LNCAP (cell line): ENCODE data around the gene ABHD16A.

Source experiments
- CTCF ChIP-seq: fragments of 450-650 bp; IDR thresholded peaks from 2 replicates; pipeline ENCODE4 v1.5.1; 2017; ENCODE audit warnings: mild to moderate bottlenecking

The ABHD16A gene

GRCh38 chr6:31645325-31645724 lies 57.8 kb downstream of the ABHD16A start:
- no peak for TF ChIP-seq CTCF

- no peak for TF ChIP-seq CTCF
These were observed 59.2 kb downstream of the ABHD16A start for GRCh38 chr6:31643818-31644454.

DNA sequence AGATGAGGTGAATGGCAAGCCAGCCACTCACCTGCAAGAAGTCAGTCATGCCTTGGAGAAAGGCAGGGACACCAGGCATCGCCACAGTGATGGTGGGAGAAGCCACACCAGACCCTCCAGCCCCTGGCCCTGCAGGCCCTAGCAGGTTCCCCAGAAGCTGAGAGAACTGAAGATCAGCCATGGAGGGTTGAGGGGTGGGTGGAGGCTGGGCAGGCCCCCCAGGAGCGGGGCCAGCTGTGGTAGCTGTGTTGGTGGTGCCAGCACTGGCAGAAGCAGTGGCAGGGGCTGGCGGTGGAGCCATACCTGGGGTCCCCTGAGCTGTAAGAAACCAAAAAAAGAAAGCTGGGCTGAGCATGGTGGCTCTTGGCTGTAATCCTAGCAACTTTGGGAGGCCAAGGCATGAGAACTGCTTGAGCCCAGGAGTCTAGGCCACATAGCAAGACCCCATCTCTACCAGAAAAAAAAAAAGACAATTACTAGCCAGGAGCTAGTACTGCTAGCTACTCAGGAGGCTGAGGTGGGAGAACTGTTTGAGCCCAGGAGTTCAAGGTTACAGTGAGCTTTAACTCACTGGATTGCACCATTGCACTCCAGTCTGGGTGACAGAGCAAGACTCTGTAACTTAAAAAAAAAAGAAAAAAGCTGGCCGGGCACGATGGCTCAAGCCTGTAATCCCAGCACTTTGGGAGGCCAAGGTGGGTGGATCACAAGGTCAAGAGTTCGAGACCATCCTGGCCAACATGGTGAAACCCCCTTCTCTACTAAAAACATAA lies 60.1 kb downstream of the ABHD16A start:
- no peak for TF ChIP-seq CTCF

DNA sequence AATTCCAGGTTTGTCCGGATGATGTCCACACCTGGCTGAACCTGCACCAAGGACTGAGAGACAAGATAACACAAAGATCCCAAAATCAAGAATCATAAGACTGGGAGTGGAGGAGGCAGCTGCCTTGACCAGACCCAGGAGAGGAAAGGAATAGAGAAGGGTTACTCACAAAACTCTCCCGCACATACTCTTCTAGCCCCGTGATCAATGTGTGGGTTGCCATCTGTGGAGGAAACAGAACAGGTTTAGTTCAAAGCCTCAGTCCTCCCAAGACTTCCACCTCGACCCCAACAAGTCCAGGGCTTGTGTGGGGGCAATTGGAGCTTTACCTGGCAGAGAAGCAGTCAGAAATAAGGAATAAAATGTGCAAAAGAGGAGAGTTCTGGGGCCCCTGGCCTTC lies 61.8 kb downstream of the ABHD16A start:
- no peak for TF ChIP-seq CTCF

- no peak for TF ChIP-seq CTCF
These were observed 62.5 kb downstream of the ABHD16A start for GRCh38 chr6:31640612-31641011.

DNA sequence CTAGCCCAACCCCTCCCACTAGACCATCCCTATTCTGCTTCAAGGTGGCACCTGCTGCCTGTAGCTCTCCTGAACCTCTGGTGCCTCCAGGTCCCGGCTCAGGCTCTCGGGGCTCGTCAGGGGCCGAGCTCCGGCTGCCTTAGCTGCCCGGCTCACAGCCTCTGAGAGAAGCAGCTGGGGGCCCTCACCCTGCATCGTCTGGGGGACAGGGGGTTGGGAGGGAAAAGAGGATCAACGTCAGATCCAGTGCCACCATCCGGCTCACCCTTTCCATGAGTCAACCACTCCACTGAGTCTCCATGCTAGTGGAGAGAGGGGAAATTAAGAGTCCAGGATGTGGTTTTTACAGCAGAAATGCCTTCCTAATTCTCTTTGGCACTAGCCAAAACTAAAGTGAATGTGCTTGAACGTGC lies 63.7 kb downstream of the ABHD16A start:
- no peak for TF ChIP-seq CTCF

DNA sequence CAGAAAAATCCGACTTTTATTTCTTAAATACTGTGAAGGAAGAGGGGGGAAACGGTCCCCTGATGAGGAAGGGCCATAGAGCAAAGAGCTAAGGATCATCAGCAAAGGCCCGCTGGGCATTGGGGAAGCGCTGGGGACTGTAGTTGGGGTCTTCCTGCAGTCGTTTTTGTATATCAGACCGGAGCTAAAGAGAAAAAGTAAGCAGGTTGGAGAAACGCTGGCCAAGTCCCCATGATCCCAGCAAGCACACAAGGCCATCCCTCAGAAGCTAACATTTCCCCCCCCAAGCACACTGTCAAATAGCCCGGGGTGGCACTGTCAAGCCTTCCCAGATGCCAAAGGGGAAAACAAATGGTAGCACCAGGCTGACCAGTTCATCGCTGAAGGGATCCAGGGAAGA lies 64.1 kb downstream of the ABHD16A start:
- no peak for TF ChIP-seq CTCF
